NCI-H82 treated with DMSO at 0.1 percent for 48 hours (cell line): ENCODE measurements around the gene RHBDF1.
A peak's percentile ranks its signal among the peaks of the same experiment; 100 is the strongest.
"Not testable (repeated sequence)": the region's sequence is repeated elsewhere in the genome, so short reads cannot be mapped to it uniquely, and the experiment has no call there.

Experiments used
- DNase-seq: peaks from one replicate; lab custom pipeline; 2025; ENCODE audit not compliant: unreplicated experiment; lab: John Stamatoyannopoulos, UW

Gene RHBDF1

DNA sequence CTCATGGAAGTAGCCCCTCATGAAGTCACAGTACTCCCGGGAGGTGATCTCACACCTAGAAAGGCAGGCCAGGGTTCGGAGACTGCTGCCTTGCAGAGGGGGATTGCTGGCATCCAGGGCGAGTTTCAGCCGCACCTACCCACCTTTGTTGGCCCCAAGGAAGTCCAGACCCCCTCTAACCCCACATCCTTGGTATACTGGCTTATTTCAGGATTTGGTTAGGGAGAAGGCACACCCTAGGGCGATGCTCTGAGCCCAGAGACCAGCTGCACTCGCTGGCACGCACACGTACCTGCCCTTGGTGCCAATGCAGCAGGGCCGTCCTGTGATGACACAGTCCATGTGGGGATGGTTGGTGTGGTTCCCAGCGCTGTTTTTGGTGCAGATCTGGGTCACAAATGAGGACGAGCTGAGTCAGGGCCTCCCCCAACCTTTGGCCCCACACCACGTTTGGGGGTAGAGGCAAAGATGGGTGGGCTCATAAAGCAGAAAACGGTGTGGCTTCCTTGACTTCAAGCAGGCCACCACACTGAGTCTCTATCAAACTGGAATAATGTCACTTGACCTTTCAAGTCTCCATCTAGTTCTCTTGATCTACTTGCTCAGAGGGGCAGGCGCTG, 12.9 kb downstream of the RHBDF1 start:
- DNase-seq = no peak

DNA sequence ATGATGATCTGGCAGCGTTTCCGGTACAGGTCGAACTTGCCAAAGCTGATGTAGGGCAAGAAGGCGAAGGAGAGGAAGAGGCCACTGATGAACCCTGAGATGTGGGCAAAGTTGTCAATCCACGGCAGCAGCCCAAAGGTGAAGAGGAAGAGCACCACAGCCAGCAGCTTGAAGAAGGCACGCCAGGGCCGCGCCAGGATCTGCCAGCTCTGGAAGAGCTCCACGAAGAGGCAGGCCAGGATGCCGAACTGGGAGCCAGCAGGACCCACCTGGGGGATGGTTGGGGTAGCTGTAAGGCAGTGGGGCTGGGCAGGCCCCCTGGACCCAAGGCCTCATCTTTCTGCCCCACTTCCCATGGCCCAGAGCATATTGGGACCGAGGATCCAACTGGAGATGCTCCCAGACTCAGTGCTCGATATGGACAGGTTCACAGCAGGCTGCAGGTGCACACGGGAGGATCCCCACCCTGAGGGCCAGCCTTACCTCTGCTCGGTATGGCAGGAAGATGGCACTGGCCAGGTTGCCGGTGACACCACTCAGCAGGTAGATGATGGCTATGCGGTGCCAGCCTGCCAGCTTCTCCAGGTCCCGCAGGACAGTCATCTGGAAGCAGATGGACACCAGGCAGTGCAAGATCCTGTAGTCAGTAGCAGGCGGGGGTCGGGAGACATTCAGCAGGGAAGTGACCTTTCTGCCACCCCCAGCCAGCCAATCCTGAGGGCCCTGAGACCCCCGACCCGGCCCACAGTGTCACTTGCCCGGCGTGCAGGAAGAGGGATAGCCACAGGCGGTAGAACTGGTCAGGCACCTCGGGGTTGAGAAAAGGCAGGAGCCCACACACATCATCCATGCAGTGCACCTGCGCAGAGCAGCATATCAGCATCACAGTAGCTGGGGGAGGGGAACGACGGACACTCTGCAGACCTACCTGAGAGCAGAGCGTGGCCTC, 13.7 kb downstream of the RHBDF1 start:
- DNase-seq = no peak

DNA sequence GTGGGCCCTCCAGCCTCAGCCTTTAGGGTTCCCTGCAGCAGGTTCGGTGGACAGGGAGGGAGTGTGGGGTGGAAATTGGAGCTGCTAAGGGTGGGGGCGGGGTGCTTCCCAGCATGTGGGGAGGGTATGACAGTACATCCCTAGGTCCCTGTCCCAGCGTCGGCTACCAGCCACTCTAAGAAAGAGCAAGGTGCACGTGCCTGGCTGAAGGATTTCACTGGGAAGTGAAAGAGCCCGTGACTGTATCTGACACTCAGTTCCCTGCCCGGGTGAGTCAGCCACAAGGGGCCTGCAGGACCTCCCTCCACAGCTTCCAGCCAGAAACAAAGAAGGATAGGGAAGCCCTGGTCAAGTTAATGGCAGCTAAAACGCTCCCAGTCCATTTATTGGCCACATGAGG, 14.7 kb downstream of the RHBDF1 start:
- DNase-seq = no peak

DNA sequence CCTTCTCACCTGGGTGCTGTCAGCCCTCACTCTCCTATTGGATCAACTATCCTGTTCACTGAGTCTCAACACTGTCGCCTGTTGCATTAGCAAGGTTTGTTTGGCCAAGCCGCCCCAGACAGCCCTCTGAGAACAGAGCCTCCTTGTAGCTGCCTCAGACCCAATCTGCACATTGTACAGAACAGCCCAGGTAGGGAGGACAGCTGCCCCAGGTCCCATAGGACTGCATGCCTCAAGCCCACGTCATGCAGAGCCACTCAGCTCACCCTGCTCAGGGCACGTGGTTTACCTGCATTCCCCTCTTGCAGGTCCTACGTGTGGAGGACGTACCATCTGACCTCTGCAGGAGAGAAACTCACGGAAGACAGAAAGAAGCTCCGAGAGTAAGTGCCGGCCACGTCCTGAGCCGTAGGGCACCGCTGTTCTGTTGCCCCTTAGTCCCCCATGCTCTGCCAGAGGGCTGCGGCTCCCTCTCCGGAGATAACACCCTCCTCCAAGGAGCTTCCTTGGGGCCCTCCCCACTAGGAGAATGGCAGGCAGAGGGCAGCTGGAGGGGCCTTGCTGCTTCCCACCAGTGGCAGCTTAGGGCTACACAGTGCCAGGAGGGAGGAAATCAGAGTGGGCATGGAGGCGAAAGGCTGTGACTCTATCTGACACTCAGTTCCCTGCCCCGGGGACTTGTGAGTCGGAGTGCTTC, 16.1 kb downstream of the RHBDF1 start:
- no peak for DNase-seq

DNA sequence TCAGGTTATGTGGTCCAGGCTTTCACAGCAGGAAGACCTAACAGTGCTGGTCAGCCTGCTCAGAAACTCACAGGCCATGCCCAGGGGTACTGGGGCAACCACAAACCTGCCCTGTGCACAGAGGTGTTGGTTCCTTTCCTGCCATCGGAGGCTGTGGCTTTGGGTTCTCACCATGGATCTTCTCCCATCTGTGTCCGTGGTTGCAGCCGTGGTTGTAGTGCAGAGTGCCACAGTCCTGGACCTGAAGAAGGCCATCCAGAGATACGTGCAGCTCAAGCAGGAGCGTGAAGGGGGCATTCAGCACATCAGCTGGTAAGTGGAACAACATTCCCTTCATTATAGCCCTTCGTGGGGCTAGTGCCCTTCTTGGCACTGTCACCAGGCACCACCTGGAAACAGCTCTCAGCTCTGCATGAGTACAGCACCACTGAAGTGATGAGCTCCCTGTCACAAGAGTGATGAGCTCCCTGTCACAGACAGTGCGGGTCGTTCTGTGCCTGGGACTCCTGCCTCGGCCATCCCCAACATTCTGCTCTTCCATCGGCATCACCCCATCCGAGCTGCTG, 16.8 kb downstream of the RHBDF1 start:
- no peak for DNase-seq

DNA sequence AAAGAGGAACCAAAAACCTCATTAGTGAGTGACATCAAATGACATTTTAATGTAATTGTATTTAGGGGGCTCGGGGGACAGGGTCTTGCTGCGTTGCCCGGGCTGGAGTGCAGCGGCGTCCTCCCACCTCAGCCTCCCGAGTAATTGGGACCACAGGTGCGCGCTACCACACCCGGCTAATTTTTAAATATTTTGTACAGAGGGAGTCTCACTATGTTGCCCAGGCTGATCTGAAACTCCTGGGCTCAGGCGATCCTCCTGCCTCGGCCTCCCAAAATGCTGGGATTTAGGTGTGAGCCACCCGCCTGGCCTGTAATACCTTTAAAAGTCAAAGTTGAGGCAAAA, 18.2 kb downstream of the RHBDF1 start:
- no peak for DNase-seq

DNA sequence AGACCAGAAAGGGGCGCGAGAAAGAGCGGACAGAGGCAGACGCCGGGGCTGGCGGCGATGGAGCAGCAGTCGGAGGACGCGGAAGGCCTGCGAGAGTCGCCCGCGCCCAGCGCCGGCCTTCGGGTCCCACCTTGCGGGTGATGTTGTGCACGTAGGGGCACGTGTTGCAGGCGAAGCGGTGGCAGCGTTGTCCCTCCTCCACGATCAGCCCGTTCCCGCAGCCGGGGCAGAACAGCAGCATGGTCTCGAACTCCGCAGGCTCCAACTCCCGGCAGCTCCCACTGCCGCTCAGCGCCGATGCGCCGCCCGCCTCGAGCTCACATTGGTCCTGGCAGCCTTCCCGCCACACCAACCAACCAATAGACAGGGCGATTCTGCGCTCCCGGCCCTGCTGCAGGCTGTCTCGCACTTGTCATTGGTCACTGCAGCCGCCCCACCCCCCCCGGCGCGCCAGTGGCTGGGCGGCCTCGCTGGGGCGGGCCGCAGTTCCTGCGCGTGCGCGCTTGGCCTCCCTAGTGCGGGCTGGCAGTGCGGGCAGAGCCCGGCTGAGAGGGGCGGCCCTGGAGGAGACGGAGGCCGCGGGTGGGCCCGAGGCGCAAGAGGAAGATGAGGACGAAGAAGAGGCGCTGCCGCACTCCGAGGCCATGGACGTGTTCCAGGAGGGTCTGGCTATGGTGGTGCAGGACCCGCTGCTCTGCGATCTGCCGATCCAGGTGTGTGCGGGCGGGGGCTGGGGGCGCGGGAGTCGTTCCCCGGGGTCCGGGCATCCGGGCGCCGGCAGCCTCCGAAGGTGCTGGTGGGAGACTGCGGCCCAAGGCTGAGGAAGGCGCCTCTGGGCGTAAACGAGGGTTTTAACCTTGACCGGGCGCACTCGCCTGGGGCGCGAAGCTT, 18.8 kb downstream of the RHBDF1 start, which contains the start of the genes POLR3K and SNRNP25:
Gene POLR3K, minus strand, starts transcription at position 263 of the 891 bp plus-strand sequence. Its CDS starts 22 bp downstream, at position 241.
Gene SNRNP25, plus strand, starts transcription at position 483 of the 891 bp plus-strand sequence. Its CDS starts 189 bp downstream, at position 672.
- peak; percentile 93 for DNase-seq

DNA sequence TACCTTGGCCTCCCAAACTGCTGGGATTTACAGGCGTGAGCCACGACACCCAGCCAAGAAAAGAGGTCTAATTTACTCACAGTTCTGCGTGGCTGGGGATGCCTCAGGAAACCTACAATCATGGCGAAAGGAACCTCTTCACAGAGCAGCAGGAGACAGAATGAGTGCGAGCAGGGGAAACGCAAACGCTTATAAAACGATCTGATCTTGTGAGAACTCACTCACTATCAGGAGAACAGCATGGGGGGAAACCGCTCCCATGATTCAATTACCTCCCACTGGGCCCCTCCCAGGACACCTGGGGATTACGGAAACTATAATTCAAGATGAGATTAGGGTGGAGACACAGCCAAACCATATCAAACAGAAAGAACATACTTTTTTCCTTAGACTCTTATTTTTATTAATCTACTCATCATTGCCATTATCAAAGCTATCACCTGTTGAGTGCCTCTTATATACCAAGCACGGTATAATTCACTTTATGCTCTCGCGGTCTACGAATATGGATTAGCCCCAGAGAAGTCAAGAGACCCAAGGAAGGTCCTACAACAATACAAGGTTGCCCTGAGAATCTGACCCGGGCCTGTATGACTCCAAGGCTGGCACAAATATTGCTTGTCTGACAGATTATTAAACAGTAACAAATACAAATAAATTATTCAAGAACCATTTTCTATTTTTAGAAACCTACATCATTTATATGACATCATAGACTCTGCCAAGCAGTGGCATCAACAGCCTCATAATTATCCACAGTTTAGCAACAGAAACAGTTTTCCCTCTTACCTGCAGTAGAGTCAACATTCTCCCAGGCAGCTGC, 21.5 kb downstream of the RHBDF1 start:
- DNase-seq = no peak

DNA sequence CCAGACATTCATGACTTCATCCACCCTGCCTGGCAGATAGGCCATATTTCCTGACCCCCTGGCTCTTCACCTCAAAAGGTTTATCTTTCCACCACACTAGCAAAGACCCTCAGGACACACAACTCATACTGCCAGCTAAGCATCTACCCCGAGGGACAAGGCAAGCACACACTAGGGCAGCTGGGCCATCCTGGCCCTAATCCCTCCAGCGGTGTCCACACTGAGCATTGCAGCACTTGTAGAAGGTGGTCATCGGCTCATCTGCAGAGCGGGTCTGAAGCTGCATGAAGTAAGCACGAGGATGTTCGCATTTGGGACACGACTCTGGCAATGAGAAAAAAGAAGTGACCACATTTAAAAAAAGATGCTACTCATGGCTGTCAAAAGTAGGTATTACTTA, 25.2 kb downstream of the RHBDF1 start:
- DNase-seq = no peak

DNA sequence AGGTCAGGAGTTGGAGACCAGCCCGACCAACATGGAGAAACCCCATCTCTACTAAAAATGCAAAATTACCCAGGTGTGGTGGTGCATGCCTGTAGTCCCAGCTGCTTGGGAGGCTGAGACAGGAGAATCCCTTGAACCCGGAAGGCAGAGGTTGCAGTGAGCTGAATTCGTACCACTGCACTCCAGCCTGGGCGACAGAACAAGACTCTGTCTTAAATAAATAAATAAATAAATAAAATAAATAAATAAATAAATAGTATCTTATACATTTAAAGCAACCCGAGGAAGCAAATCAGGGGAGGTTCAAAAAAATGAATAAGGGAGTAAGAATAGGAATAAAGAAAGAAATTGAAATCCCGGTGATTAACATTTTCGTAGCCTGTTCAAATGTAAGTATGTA, 25.9 kb downstream of the RHBDF1 start:
- DNase-seq = not testable (repeated sequence)

DNA sequence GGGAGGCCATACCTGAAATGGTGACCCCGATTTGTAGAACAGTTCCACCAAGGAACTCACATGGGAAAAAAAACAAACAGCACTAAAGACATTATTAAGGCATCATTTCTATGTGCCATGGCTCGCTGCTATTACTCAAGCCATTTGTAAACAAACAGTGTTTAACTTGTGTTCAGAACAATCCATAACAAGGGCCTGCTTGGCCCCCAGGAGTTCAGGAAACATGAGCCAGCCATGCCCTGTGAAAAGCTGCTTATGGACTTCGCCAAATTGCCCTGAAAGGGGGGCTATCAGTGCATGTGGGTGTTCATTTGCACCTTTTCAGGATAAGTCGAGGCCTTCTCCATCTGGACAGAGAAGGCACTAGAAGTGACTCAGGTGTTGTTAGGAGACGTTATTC, 27.0 kb downstream of the RHBDF1 start:
- DNase-seq = peak; percentile 88

DNA sequence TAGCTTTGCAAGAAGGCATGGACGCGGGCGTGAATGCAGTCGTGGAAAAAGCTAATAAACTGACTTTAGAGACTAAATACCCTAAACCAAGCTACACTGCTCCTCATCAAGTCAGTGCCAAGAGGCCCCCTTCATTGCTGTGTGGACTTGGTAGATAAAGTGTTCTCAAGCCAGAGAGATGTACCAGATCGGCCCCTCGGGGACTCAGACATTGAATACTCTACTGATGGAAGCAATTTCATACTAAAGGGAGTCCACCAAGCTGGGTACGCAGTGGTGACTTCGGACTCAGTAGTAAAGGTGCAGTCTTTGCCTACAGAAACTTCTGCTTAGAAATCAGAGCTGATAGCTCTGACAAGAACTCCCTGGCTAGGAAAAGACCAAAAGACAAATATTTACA, 27.8 kb downstream of the RHBDF1 start:
- no peak for DNase-seq

DNA sequence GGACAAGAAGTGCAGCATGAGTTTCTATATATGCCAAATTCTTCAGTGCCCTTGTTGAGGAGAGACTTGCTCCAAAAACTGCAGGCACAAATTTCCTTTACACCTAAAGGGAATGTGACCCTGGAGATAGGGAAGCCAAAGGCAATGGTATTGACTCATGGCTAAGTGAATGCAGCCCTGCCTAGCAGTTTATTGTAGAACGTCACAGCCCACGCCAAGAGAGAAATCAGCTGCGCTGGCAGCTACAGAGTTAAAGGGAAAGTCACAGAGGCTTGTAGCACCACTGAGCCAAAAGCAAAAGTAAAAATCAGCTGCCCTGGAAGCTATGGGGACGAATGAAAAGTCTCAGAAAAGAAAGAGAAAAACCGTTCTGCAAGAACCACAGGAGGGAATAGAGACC, 29.1 kb downstream of the RHBDF1 start:
- DNase-seq = no peak

DNA sequence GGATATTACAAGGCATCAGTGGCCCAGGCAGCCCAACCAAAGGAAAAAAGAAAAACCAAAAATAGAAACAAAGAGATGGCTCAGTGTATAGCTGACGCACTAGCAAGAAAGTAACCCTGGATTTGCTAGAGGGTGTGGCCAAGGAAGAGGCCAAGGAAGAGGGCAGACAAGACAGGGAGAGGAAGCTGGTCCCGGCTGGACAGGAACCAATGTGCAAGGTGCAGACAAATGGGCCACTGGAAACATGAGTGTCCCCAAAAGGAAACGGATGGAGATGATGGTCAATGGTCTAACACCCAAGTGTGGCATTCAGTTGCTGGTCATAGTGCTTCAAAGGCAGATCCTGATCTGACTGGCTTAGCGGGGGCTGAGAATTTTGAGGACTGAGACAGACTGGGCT, 29.7 kb downstream of the RHBDF1 start:
- DNase-seq = no peak

DNA sequence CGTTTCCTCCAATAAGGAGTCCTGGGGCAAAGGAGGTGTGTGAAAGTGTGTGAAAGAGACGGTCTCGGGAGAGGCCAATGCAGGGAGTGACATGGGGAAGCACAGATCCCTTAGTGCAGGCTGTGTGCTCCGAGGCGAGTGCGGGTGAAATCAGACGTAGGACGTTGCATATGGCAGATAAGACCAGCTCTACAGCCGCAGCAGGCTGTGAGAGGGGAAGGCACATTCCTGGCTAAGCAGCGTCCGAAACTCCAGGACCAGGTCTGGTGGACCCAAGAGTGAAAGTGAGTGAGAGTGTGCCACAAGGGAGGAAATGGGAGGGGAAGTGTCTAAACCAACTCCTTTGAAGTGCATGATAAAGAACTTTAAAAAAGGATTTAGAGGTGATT, 30.4 kb downstream of the RHBDF1 start:
- DNase-seq = no peak

DNA sequence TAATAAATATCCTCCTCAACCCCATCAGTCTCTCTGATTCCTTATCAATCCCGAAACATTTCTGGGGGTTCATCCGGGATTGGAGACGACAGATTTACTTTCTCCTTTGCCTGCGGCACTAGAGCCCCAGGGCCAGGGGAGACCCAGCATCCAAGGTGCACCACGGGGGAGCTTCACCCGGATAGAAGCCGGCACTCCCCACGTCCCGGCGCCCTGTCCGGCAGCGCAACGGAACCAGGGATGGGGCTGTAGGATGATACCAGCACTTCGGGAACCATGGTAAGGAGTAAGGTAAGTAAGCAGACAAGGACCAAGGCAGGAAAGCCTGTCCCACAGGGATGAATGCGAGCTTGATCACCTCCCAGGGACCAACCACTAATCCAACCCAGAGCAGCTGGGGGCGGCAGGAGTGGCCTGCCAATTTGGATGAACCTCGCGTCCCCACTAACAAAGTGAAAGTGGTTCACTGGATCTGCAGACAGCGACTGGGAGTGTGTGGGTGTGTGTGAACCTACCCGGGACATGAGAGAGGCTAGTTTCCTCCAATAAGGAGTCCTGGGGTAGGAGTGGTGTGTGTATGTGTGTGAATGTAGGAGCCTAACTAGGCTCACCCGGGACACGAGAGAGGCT, 30.9 kb downstream of the RHBDF1 start:
- DNase-seq = no peak

DNA sequence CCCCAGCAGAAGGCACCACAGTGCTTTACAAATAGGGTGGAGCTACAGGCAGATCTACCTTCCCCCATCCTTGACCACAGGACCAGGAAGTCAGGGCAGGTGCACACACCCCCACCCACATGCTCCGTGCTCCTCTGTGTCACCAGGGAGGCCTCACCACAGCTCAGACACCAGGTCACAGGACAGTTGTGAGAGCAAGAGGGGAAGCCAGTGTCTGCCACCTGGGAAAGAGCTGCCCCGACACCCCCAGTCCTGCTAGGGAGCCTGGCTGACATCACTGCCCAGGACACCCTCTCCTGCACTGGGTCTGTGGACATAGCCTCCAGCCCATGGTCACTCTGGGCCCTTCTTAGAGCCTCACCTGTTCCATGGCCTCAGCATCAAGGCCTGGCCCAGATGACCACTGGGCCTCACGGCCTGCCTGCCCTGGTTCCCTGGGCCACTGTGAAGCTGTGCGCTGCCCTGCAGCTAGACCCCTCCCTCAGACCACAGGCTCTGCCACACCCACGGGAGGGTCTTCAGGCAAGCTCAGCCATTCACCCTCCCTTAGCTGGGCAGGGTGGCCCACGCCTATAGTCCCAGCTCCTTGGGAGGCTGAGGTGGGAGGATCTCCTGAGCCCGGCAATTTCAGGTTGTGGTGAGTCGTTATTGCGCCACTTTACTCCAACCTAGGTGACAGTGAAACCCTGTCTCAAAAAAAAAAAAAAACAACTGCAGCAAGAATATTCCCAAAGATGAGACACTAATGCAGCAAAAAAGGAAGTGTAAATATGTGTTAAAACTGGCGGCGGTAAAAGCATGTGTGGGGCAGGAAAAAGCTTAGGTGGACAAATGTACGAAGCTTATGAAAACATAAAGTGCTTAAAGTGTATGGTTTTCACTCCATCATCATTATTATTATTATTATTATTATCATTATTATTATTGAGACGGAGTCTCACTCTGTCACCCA, 33.2 kb downstream of the RHBDF1 start:
- DNase-seq = no peak

DNA sequence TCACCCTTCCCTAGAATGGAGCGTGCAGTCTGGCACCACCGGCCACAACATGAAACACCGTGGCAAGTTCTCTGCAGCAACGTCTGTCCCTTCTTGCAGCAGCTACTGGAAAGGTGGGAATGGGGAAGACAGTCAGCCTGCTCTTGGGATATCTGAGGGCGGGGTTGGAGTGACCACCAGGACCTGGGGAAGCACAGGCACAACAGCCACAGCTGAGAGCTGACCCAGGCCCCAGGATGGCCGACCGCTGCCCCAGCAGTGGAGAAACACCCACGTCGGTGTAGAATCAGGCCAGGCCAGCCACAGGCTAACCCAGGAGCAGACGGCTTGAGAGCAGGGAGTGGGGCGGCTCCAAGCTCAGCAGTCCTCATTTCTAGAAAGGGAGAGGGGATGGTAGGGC, 34.2 kb downstream of the RHBDF1 start:
- not testable (repeated sequence) for DNase-seq
